Measurements from ENCODE around the gene PDXDC1.
"Not testable (repeated sequence)": the region's sequence is repeated elsewhere in the genome, so short reads cannot be mapped to it uniquely, and the experiment has no call there.

PDXDC1 gene

GRCh38 chr16:14971621-14972228 is 3.1 kb upstream of the PDXDC1 start:
- DNase-seq (ENCODE audit: low read depth in 2 of 2) = not testable (repeated sequence)

- not testable (repeated sequence) for DNase-seq (ENCODE audit: low read depth in 2 of 2)
Observed at GRCh38 chr16:14973785-14974322, 972 bp upstream of the PDXDC1 start.

GRCh38 chr16:14974331-14974655 is 533 bp upstream of the PDXDC1 start:
- not testable (repeated sequence) for DNase-seq (ENCODE audit: low read depth in 2 of 2)

- DNase-seq (ENCODE audit: low read depth in 2 of 2) = peak in 1 of 2 donors; percentile 36
Observed at GRCh38 chr16:14975418-14976194, 780 bp downstream of the PDXDC1 start.

- DNase-seq (ENCODE audit: low read depth in 2 of 2) = not testable (repeated sequence)
Observed at GRCh38 chr16:14976971-14977736, 2.3 kb downstream of the PDXDC1 start.

- DNase-seq (ENCODE audit: low read depth in 2 of 2) = not testable (repeated sequence)
Observed at GRCh38 chr16:14978281-14978680, 3.5 kb downstream of the PDXDC1 start.

- not testable (repeated sequence) for DNase-seq (ENCODE audit: low read depth in 2 of 2)
Observed at GRCh38 chr16:14978908-14979307, 4.1 kb downstream of the PDXDC1 start.

GRCh38 chr16:14981234-14981633 is 6.4 kb downstream of the PDXDC1 start:
- DNase-seq (ENCODE audit: low read depth in 2 of 2) = not testable (repeated sequence)

- not testable (repeated sequence) for DNase-seq (ENCODE audit: low read depth in 2 of 2)
Observed at GRCh38 chr16:14982521-14982920, 7.7 kb downstream of the PDXDC1 start.

- DNase-seq (ENCODE audit: low read depth in 2 of 2) = not testable (repeated sequence)
Observed at GRCh38 chr16:14988092-14988491, 13.3 kb downstream of the PDXDC1 start.

GRCh38 chr16:14988661-14989191 is 13.9 kb downstream of the PDXDC1 start:
- not testable (repeated sequence) for DNase-seq (ENCODE audit: low read depth in 2 of 2)

GRCh38 chr16:14989291-14990281 is 14.8 kb downstream of the PDXDC1 start:
- DNase-seq (ENCODE audit: low read depth in 2 of 2) = not testable (repeated sequence)

GRCh38 chr16:14993277-14994151 is 18.7 kb downstream of the PDXDC1 start:
- DNase-seq (ENCODE audit: low read depth in 2 of 2) = not testable (repeated sequence)

GRCh38 chr16:14996702-14997101 is 21.9 kb downstream of the PDXDC1 start:
- not testable (repeated sequence) for DNase-seq (ENCODE audit: low read depth in 2 of 2)

- not testable (repeated sequence) for DNase-seq (ENCODE audit: low read depth in 2 of 2)
Observed at GRCh38 chr16:14998300-14998699, 23.5 kb downstream of the PDXDC1 start.

GRCh38 chr16:14999845-15000244 is 25.0 kb downstream of the PDXDC1 start:
- not testable (repeated sequence) for DNase-seq (ENCODE audit: low read depth in 2 of 2)

- DNase-seq (ENCODE audit: low read depth in 2 of 2) = not testable (repeated sequence)
Observed at GRCh38 chr16:15002448-15002847, 27.6 kb downstream of the PDXDC1 start.

- not testable (repeated sequence) for DNase-seq (ENCODE audit: low read depth in 2 of 2)
Observed at GRCh38 chr16:15005357-15006132, 30.7 kb downstream of the PDXDC1 start.

- DNase-seq (ENCODE audit: low read depth in 2 of 2) = not testable (repeated sequence)
Observed at GRCh38 chr16:15008647-15009046, 33.8 kb downstream of the PDXDC1 start.

Measured in stimulated activated CD8-positive, alpha-beta memory T cell treated with anti-CD3 and anti-CD28 coated beads, Interleukin-7, amount 100 ng/mL, for 1 hour (primary cell).